GM21723 (cell line): ENCODE data around the gene NLGN1.

ENCODE experiments used
- ATAC-seq: cut with Tn5 transposase; IDR thresholded peaks from one replicate; pipeline ENCODE4 v1.9.1; 2021; ENCODE audit warnings: mild to moderate bottlenecking, moderate library complexity; ENCODE audit not compliant: unreplicated experiment

Gene NLGN1

DNA sequence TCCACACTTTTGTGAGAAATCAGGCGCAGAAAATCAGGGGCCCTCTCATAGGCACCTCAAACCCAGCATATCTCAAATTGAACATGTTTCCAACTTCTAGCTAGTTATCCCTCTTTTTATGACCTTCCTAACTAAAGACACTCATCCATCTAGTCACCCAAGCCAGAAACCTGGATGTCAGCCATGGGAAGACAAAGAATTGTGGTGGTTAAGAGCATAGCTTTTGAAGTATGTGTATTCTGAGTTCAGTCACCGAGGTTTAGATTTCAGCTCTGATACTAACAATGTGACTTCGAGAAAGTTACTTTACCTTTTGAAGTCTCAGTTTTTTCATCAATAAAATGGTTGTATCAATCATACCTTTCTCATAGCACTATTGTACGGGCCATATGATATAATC is 495.5 kb downstream of the NLGN1 start:
- no peak for ATAC-seq

DNA sequence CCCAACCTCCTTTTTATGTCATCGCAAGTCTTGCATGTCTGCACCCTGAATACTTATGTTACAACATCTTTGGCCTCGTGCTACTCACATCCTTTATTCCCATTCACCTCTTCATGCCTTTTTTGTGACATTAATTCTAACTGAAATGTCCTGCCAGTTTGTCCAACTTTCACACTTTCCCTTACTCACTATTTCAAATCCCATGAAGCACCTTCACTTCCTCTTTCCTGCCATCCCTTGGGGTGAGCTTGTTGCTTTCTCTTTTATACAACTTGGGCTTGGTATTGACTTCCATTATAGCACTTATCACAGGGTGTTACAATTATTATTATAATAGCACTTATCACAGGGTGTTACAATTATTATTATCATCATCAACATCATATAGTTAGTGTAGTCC is 496.3 kb downstream of the NLGN1 start:
- no peak for ATAC-seq

DNA sequence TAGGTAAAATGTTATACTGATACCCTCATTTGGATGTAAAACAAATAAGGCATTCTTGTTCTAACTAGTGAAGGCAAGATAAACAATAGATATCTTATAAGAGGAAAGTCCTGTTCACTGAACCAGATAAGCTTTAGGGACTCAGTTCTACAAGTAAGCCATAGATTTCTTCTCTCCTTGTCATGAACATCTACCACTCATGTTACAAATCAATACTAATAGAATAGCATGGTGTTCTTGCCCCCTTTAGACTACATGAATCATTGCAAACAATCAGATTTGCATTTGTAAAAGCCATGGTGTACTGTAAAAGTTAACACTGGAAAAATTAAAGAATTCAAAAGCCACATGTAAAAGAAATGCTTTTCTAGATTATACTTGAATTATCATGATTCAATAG is 500.1 kb downstream of the NLGN1 start:
- ATAC-seq: no peak

DNA sequence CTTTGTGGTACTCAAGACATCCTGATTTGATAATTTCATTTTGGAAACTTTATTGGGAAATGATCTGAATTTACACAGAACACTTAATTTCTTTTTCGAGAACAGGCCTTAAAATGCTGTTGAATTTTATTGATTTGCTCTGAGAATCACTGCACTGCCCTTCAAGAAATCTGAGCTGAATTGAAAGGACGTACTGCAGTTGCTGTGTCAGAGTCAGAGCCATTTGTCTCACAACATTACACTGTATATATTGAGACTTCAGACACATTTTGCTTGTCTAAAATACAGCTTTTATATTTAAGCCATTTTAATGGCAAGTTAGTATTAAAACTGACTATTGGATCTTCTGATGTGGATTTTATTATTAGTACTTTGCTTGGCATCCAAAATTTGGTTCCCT is 504.1 kb downstream of the NLGN1 start:
- ATAC-seq: no peak

DNA sequence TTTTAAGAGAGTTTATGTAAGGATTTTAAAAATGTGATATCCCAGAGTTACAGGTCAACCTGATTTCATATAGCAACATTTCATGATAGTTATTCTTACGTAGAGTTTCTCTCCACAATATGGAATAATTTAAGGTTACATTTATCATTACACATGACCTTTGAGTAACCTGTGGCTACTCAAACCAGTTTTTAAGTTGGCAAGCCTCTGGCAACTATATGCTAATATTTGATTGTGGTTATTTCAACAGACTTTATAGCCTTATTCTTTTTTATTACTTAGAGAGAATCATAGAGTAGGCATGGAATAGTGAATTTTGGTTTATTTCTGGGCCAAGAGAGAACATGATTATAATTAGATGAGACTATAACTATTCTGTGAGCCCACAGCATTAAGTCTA is 504.9 kb downstream of the NLGN1 start:
- ATAC-seq: no peak

DNA sequence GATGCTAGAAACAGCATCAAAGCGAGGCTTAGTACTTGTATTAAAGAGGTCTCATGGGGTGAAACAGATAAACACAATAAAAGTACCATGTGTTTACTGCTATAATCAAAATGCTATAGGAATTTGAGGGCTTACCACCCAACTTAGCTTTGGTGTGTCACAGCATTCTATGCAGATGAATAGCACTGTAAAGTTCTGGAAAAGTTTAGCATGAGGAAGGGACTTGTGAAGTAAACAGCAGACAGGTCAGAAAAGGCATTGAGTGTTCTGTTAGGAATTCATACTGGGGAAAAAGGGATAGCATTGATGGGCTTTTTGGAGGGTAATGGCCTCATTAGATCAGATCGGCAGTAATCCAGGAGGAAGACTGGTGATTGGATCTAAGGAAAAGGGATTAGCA is 505.3 kb downstream of the NLGN1 start:
- no peak for ATAC-seq

DNA sequence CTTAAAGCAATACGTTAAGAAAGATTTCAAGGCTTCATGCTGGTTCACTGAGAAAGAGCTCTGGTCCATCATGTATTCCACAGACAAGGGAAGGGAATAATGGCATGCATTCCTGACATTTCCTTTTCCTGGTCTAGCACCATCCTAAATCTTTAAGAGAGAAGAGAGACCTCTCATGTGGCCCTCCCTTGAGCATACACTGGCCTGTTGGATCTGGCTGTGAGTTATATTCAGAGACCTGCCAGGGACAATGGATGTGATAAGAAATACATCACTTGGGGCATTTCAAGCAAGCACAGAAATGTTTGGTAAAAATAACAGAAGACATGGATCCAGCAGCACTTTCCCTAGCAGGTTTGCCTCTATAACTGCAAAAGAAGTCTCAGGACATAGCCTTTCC is 507.8 kb downstream of the NLGN1 start:
- ATAC-seq: no peak

DNA sequence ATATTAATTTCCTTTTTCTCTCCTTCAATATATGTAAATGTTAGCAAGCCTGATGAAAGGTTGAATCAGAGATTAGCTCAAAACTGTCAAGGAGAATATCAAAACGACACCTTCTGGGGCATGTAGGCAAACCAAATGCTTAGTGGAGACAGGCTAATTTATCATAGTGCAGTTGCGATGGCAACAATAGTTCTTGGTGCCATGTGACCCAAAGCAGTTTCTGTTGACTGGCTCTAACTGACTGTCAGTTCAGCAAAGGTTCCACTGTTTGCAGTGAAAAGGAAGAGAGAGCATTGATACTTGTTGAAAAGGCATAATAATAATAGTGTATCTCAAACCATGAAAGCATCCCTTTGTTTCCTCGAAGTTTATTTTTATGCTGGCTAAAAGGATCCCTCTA is 513.9 kb downstream of the NLGN1 start:
- ATAC-seq: no peak

DNA sequence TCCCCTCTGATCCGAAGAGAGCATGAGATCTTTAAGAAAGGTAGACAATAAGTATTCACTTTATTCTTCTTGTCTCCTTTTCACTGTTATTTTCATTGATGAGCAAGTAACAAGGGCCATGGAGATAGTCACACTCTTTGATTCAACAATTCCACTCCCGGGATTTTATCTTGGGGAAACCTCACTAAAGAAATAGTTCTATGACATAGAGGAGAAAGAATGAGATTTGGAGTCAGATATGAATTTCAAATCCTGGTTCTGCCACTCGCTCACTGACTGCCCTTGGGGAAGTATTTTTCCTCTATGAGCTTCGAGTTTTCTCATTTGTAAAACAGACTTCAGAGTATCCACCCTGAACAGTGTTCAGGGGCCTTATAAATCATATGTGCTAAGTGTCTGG is 514.6 kb downstream of the NLGN1 start:
- no peak for ATAC-seq

DNA sequence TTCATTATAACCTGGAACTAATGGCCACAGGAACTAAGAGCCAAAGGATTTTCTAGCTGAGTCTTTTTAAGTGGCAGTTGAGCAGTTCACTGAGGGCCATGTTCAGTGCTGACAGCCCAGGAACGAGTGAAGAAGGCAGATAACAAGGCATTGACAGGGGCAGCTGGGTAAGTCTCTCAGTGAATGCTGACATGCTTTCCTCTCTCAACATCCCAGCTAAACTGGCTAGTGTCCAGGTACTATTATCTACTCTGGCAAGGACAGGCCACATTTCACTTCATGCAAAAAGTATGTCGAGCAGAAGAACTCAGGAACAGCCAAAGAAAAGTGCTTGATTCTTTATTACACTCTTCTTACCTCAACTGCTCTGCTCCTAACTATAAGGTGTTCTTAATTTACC is 515.9 kb downstream of the NLGN1 start:
- no peak for ATAC-seq

DNA sequence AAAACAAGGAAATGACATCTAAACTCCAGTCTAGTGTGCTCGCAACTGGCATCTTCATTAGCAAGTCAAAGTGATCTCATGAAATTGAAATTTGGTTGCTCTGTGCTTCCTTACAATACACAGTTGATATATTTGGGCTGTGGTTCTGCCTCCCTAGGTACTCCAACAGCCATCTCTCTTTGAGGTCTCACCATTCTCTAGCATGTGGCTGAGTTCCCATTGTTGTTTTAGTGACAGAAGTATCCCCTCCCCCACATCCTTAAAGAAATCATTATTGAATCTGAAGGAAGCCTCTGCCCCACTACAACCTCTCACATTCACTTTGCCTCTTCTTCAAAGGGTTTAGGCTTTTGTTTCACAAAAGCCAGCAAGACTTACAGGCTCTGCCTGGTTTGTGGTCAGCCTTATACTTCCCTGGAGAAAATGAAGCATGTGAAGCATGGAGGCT is 516.5 kb downstream of the NLGN1 start:
- no peak for ATAC-seq

DNA sequence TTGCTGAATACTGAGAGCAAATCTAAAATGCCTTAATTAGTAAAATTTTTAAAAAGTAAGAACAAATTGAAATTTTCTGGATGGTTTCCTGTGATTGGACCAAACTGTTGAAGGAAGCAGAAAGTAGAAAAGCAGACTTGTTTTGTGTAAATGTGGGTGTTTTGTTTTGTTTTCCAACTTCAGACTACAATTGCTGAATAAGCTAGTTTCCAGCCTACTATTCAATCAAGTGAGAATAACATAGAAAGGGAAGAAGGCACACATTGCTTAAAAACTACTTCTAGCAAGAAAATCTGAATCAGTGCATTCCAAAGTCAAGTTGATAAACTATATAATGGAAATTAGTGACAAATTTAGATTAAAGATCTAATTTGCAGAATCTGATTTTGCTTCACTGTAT is 519.3 kb downstream of the NLGN1 start:
- ATAC-seq: no peak

DNA sequence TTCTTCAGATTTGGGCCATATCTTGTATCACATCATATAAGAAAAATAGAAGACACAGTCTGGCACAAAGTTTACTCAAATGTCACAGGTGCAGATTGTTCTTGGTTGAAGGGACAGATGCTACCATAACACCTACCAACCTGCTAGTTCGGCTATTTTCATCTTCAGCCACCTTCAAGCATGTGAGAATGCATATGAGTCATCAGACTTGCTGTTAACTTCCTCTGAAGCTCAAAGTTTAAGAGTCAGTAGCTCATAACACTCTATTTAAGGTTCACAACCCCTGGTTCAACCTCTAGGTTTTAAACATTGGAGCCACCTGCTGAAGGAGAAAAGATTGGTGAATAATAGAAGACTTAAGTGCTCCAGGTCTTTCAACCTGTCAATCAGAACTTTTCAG is 522.8 kb downstream of the NLGN1 start:
- ATAC-seq: no peak

DNA sequence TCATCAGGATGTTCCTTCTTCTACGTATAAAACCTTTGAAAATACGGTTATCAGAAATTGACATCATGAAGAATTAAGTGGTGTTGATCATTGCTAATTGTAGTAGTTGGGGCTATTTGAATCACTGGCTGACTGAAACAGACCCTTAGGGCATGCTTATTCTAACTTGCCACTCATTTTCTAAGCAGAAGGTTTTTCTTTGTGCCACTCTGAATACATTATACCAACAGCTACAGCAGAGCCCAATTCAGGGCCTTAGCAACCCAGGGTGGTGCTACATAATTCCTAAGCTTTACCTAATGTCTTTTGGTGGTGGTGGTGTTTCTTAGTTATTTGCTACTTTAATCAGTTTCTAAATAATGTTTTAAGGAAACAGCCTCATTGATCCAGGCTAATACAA is 524.2 kb downstream of the NLGN1 start:
- ATAC-seq: no peak

DNA sequence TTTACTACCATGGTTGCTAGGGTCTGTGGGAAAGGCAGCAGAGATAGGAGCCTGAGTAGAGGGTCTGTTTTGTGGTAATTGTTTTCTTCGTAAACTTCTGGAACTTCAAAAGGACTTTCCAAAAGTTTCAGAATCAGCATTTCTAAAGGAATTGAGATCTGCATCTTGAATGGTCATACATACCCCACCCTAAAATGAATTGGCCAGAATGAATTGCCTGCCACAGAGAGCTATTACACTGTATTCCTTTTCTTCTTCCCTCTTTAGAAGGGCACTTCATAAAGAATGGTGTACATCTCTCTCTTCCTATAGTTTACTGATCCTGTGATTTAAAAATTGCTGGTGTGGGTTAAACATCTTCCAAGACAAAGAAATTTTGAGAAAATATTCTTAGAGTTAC is 525.7 kb downstream of the NLGN1 start:
- ATAC-seq: no peak

DNA sequence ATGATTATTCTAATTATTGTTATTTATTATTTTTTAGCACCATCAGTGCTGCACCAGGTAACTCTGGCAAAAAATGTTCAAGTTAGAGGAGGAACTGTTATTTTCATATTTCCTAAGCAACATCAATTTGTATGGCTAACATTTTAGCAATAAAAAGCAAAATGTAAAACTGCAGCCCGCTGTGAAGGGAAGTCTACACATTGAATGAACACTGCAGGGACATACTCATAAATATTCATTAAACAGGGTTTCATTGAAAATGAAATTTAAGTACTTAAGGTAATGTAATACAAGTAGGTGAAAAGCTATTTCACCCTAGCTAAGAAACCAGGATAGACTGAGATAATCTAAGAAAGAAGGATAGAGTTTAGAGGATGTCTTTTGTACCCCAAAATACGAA is 532.7 kb downstream of the NLGN1 start:
- no peak for ATAC-seq

DNA sequence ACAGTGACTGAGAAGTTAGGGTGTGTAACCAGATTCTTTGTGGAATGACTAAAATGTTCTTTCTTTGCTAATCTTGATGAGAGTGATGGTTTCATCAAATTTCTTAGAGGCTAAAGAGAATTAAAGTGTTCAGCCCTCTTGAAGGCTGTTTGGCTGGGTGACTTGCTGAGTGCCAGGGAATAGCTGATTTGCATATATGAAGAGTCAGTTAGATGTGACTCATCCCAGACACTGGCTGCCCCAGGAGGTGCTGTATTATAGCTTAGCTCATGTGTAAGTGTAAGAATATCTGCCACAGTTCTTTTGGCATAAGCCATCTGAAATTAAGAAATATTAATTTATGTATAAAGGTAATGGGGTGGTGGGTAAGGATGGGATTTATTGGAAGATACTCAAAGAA is 535.1 kb downstream of the NLGN1 start:
- ATAC-seq: no peak

DNA sequence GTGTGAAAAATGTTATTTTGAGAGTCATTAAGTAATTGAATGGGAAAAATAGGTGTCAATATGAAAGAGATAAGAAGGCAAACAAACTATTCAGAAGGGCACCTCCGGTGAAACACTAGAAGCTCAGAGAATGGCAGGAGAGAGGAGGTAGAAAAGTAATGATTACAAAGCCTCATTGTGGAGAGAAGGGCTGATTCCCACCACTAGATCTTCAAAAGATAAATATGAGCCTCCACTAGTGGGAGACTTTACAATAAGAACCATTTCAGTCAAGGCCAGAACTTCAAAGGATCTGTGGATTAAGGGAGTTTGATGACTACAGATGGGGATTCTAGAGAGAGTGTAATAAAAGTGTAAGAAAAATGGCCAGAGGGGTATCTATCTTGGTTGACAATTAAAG is 535.6 kb downstream of the NLGN1 start:
- ATAC-seq: no peak

DNA sequence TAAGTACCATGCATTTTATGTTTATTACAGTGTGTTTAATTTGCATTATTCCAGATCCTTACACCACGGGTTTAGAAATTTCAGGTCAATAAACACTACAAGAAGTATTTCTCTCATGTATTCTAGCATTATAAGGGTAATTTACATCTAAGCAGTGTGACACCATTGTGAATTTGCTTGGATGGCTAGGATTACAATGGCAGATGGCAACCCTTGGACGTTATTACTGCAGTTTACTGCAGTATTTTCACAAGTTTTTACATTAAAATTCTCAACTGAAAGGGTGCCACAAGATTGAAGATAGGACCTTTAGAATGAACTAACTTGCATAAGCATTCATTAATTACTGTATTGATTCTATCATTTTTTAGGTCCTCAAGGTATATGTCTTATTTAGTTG is 538.8 kb downstream of the NLGN1 start:
- no peak for ATAC-seq

DNA sequence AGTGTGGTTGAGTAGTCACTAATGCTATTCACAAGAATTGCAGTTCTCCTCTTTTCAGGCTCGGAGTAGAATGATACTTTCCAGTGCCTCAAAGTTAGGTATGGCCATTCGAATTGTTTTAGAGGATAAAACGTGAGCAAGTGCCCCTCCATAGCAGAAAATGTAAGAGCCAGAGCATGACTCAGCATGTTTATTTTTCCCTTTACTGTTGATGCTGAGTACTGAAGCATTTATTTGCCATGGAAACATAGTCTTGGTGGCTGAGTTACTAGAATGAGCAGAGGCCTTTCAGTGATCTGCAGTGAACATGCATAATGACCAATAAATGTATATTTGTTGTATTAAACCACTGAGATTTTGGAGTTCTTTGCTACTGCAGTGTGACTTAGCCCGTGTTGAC is 540.6 kb downstream of the NLGN1 start:
- no peak for ATAC-seq

DNA sequence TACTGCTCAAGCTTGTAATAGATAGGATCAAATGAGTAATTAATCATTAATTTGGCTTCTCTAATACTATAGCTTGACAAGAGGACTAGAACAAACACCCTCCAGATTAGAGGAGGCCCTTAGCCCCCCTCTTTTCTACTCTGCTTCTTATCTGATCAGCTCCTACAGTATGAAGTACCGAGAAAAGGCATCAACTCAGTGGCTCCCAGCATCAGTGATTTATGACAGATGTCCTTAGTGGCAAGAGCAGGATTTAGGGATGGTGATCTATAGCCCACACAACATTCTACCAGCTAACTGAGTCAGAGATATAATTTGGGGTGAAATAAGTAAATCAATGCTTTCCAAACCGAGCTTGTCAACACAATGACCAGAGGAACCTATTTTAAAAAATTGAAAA is 541.1 kb downstream of the NLGN1 start:
- ATAC-seq: no peak

DNA sequence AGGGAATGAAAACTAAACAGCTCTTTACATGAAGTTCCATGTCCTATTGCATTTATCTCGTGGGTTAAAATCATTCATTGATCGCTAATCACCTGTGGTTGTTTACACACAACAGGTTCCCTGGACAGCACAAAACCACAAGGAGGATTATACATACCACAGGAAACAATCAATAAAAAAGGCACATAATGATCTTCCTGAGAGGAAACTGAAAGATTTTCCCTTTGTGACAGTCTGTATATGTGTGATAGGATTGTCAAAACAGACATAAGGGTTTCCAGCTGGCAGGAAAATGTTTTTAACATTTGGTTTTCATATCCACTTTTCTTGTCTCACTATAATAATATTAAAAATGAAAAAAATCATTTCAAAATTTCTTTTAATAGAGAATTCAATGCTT is 541.8 kb downstream of the NLGN1 start:
- ATAC-seq: no peak

DNA sequence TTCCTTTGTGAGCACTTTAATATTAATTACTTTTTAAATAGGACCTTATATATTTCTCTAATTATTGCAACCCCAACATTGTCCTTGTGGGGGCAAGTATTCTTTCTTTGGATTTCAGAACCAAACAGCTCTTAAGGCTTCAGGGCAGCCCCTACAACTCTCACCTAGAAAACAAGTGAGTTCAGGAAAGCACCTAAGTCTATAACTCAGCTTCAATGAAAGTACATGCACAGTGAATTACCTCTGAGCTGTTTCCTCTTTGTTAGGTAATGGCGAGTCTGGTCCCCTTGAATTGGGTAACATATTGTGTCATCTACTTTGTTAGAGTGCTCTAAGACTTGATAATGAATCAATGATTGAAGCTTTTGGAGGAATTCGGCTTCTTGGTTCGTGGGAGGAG is 545.7 kb downstream of the NLGN1 start:
- ATAC-seq: no peak

DNA sequence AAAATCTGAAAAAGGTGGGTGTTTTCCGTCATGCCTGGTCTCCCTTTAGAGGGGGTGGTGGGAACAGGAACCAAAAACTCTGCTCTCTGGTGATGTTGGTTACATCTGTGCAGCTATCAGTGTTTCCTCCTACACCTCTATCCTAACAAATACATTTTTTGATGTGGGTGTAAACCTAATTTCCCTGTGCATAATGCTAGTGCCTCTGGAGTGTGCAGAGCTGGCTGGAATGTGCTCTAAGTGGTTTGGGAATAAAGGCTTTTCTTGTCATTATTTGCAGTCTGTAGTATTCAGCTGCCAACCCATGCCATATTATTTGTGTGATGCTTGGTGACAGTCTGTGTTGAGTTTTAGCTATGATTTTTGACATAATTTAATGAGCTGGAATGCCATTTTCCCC is 547.6 kb downstream of the NLGN1 start:
- ATAC-seq: no peak
